Measurements from ENCODE around the gene PTAFR.

PTAFR gene

DNA sequence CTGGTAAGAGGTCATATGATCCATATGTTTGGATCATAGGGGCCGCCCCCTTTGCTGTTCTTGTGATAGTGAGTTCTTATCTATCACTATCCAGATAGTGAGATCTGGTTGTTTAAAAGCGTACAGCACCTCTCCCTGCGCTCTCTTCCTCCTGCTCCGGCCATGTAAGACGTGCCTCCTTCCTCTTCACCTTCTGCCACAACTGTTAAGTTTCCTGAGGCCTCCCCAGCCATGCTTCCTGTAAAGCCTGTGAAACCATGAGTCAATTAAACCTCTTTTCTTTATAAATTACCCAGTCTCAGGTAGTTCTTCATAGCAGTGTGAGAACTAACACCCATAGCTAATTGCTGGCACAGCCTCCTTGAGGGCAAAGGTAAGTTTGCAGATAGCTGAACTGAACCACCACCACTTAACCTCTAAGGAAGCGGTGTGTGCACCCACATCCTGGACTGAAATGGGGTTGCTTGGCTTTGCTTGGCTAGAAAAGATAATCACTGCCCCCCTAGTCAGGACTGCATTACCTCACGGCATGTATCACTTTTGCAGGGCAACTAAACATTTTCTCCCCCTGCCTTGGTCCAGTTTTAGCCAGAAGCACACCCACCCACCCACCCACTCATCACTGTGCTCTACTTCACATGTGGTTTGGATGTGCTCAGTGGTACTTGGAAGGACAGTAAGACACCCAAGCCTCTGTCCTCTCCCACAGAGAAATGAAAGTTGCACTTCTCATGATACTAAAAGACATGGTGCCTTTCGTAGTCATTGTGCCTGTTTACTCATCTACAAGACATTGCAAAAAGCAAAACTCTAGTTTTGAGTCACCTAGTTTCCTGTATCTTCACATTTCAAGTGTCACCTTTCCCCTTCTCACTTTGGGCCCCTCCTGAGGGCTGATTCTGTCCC lies 23.1 kb upstream of the PTAFR start:
- Histone ChIP-seq H3K4me1 (ENCODE audit: insufficient read depth, low read length, severe bottlenecking) (peaks cover 15% of the 10 kb centered on the region), H3K36me3 (ENCODE audit: insufficient read depth, low read length) (peaks cover 60% of the 10 kb centered on the region), H3K4me3 (ENCODE audit: low read depth, low read length, poor library complexity, severe bottlenecking) (no peak overlapping the region), H3K9ac (ENCODE audit: low read length) (no peak overlapping the region), H3K79me2 (ENCODE audit: insufficient read depth, low read length) (no peaks in the 10 kb centered on the region), H3F3A (ENCODE audit: insufficient read depth, low read length) (no peaks in the 10 kb centered on the region), H3K9me2 (ENCODE audit: low read depth, low read length) (no peaks in the 10 kb centered on the region), H3K27me3 (ENCODE audit: insufficient read depth, low read length) (no peaks in the 10 kb centered on the region), H4K20me1 (ENCODE audit: insufficient read depth, low read length) (no peaks in the 10 kb centered on the region), H3K4me2 (ENCODE audit: low read length) (no peak overlapping the region), H3K27ac (ENCODE audit: low read depth, low read length, poor library complexity, severe bottlenecking) (no peak overlapping the region), H2AFZ (ENCODE audit: low read length) (no peak overlapping the region), H3K9me3 (ENCODE audit: low read length) (no peaks in the 10 kb centered on the region)
- TF ChIP-seq, protein P1, sequence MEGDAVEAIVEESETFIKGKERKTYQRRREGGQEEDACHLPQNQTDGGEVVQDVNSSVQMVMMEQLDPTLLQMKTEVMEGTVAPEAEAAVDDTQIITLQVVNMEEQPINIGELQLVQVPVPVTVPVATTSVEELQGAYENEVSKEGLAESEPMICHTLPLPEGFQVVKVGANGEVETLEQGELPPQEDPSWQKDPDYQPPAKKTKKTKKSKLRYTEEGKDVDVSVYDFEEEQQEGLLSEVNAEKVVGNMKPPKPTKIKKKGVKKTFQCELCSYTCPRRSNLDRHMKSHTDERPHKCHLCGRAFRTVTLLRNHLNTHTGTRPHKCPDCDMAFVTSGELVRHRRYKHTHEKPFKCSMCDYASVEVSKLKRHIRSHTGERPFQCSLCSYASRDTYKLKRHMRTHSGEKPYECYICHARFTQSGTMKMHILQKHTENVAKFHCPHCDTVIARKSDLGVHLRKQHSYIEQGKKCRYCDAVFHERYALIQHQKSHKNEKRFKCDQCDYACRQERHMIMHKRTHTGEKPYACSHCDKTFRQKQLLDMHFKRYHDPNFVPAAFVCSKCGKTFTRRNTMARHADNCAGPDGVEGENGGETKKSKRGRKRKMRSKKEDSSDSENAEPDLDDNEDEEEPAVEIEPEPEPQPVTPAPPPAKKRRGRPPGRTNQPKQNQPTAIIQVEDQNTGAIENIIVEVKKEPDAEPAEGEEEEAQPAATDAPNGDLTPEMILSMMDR (IDR thresholded peaks at IDR 0.05; ENCODE audit: low read length): no peak
- TF ChIP-seq EZH2 (IDR thresholded peaks at IDR 0.05; ENCODE audit: borderline replicate concordance, low read length): no peak

- Histone ChIP-seq H3K4me2 (ENCODE audit: low read length) (no peak overlapping the region; the same call in 1 of the 2 replicates), H3K27ac (ENCODE audit: low read depth, low read length, poor library complexity, severe bottlenecking) (no peak overlapping the region), H3K9me3 (ENCODE audit: low read length) (no peaks in the 10 kb centered on the region), H3F3A (ENCODE audit: insufficient read depth, low read length) (no peaks in the 10 kb centered on the region), H3K27me3 (ENCODE audit: insufficient read depth, low read length) (no peaks in the 10 kb centered on the region), H3K79me2 (ENCODE audit: insufficient read depth, low read length) (no peaks in the 10 kb centered on the region), H2AFZ (ENCODE audit: low read length) (no peak overlapping the region), H3K36me3 (ENCODE audit: insufficient read depth, low read length) (peaks cover 42% of the 10 kb centered on the region), H3K9ac (ENCODE audit: low read length) (no peak overlapping the region), H3K9me2 (ENCODE audit: low read depth, low read length) (no peaks in the 10 kb centered on the region), H4K20me1 (ENCODE audit: insufficient read depth, low read length) (no peaks in the 10 kb centered on the region), H3K4me1 (ENCODE audit: insufficient read depth, low read length, severe bottlenecking) (peaks cover 15% of the 10 kb centered on the region), H3K4me3 (ENCODE audit: low read depth, low read length, poor library complexity, severe bottlenecking) (no peak overlapping the region)
- TF ChIP-seq, protein P1 (IDR thresholded peaks at IDR 0.05; ENCODE audit: low read length): no peak
- TF ChIP-seq EZH2 (IDR thresholded peaks at IDR 0.05; ENCODE audit: borderline replicate concordance, low read length): no peak
Observed at GRCh38 chr1:28197682-28198415, 21.4 kb upstream of the PTAFR start.

DNA sequence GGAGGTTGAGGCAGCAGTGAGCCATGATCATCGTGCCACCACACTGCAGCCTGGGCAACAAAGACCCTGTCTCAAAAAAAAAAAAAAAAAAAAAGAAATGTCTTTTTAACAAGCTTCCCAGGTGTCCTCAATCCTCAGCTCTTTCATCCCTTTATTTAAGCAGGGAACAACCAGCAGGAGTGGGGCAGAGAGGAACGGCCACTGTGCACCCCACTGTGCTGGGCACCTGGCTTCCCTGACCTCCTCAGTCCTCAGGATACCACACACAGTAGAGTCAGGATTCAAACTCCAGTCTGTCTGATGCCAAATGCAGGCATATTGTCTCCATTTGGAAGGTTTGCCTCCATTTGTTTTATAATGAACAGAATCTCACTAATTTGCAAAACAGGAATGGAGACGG lies 19.8 kb upstream of the PTAFR start:
- Histone ChIP-seq H3K79me2 (ENCODE audit: insufficient read depth, low read length) (no peaks in the 10 kb centered on the region), H4K20me1 (ENCODE audit: insufficient read depth, low read length) (no peaks in the 10 kb centered on the region), H3K4me3 (ENCODE audit: low read depth, low read length, poor library complexity, severe bottlenecking) (no peak overlapping the region), H3K27me3 (ENCODE audit: insufficient read depth, low read length) (no peaks in the 10 kb centered on the region), H3K9me3 (ENCODE audit: low read length) (no peaks in the 10 kb centered on the region), H3K4me2 (ENCODE audit: low read length) (no peak overlapping the region), H3K9ac (ENCODE audit: low read length) (no peak overlapping the region), H3K4me1 (ENCODE audit: insufficient read depth, low read length, severe bottlenecking) (peaks cover 15% of the 10 kb centered on the region), H3K36me3 (ENCODE audit: insufficient read depth, low read length) (peaks cover 34% of the 10 kb centered on the region), H3K9me2 (ENCODE audit: low read depth, low read length) (no peaks in the 10 kb centered on the region), H2AFZ (ENCODE audit: low read length) (no peak overlapping the region), H3K27ac (ENCODE audit: low read depth, low read length, poor library complexity, severe bottlenecking) (no peak overlapping the region), H3F3A (ENCODE audit: insufficient read depth, low read length) (no peaks in the 10 kb centered on the region)
- TF ChIP-seq EZH2 (IDR thresholded peaks at IDR 0.05; ENCODE audit: borderline replicate concordance, low read length): no peak
- TF ChIP-seq, protein P1 (IDR thresholded peaks at IDR 0.05; ENCODE audit: low read length): no peak
